Amniotic stem cell (primary cell): ENCODE measurements around the gene DIS3L2.
"Not testable (repeated sequence)": the region's sequence is repeated elsewhere in the genome, so short reads cannot be mapped to it uniquely, and the experiment has no call there.

ENCODE experiments used
- DNase-seq: peaks from one replicate; lab custom pipeline; 2025; lab: John Stamatoyannopoulos, UW

DIS3L2 gene

DNA sequence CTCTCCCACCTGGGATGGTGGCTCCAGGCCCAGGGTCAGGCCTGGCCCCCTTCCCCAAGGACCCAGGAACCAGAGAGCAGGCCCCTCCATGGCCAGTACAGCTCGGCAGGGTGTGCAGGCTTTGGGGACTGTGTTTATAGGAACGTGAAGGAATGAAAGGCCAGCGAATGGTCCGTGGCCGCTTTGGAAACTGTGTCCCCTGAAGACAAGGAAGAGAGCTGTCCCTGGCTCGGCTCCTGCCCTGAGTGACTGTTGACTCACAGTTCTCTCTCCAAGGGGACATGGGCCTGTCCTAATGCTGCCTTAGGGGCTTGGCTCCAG, 373.3 kb downstream of the DIS3L2 start:
- not testable (repeated sequence) for DNase-seq

GRCh38 chr2:232335206-232335858, 373.8 kb downstream of the DIS3L2 start:
- not testable (repeated sequence) for DNase-seq

DNA sequence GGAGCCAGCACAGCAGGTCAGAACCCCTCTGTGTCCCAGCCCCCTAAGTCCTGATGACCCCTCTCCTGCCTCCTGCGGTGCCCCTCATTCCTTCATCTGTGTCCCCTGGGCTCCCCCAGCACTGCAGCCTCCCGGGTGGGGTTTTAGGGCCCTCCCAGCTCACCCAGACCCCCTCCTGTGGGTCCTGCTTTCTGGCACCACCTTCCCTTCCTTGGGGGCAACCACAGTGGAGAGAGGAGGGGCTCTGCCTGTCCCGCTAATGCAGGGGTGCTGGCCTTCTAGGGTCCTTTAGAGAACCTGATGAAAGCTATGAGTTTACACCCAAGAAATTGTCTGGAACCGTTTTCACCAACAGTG, 374.3 kb downstream of the DIS3L2 start:
- DNase-seq = no peak

- no peak for DNase-seq
These were observed 374.8 kb downstream of the DIS3L2 start for GRCh38 chr2:232336241-232336736.

GRCh38 chr2:232336981-232337720, 375.6 kb downstream of the DIS3L2 start:
- no peak for DNase-seq

DNA sequence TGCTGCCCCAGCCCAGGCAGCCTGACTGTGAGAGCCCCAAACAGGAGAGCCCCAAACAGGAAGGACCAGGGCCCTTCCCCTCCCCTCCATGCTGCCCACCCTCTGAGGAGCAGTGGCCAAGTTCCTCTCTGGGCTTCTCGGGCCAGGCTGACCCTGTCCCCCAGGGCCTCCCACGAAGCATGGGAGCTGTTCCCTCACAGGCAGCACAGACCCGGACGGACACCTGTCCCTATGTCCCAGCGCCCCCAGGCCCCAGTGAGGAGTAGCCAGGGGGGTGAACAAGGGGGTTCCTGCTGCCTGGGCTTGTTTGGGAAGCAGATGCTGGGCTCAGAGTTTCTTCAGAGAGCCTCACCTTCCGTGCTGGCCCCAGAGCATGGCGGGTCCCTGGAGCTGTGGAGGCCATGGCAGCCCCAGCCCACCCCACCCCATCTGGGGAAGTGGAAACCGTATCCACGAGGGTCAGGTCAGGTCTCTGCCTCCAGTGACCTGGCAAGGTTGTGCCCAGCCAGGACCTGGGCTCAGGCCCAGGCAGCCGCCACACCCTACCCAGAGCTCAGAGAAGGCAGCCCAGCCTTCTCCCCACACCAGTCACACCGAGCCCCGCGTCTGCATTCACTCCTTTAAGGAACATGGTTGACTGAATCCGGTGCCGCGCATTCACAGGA, 376.7 kb downstream of the DIS3L2 start:
- DNase-seq = not testable (repeated sequence)

- no peak for DNase-seq
These were observed 377.2 kb downstream of the DIS3L2 start for GRCh38 chr2:232338759-232339106.

GRCh38 chr2:232339121-232340081, 377.9 kb downstream of the DIS3L2 start:
- no peak for DNase-seq

DNA sequence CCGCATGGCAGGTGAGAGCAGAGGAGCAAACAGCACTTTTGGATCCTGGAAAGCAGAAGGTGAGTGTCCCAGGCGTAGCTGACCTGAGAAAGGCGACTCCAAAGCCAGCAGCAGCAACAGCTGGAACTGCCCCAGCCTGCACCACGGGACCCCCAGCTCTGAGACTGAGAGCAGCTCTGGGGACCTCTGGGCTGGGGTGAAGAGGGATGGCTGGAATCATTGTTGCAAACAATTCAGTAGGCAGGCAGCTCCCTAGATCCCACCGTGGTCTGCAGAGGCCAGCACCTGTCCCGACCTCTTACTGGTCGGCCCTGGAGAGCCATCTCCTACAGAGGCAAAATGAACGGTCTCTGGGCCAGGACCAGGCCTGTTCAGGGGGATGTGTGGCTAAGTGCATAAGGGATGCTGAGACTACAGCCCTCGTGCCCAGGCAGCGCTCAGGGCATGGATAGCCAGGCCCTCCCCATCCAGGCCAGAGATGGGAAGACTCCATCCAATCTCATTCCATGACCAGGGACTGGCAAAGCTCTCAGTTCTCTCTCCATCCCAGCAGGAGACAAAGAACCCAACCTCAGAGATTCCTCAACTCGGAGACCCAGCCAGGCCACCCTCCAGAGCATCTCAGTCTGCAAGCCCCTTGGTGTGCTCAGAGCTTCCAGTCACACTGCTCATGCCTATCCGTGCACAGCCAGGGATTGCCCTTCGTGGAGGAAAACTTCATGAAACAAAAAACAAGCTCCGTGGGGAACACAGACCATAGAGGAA, 378.8 kb downstream of the DIS3L2 start:
- no peak for DNase-seq

DNA sequence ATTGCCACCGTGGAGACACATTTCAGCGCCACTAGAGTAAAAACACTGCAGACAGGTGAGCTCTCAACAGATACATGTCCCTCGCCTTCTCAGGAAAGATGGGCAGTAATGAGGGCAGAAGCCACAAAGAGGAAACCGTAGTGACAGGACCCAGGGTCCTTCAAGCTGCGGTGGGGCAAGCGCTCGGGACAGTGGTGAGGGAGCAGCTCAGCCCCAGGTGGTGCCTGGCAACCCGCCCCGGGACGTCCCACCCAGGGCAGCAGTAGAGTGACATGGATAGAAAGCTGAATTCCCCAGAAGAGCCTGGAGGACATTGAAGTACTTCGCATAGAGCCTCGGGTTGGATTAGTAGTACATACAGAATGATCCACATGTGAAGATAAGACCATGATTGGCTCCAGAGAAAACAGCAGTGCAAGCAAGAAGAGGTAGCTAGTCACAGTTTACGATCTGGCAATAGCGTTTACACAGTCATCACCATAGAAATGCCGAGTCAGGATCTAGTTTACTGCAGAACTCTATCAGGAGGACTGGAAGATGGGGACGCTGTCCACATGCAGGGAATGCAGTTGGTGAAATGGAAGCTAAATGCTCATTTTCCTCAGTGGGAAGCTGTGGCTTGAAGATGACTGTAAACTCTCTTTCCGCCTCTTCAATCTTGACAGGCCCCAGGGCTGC, 379.7 kb downstream of the DIS3L2 start:
- DNase-seq = no peak

DNA sequence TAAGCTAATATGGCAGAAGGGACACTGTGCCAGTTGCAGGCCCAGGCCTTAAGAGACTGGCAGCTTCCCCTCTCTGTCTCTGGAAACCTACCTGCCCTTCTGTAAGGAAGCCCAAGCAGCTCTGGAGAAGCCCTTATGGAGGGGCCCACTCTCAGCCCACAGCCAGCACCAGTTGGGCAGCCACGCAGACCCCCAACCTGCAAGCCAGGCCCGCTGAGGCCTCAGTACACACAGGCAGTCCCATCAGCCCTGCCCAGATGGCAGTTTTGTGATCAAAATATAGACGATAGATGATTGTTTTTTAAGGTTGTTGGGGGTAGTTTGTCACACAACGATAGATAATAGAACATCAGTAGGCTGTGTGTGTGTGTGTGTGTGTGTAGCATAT, 380.2 kb downstream of the DIS3L2 start:
- no peak for DNase-seq

DNA sequence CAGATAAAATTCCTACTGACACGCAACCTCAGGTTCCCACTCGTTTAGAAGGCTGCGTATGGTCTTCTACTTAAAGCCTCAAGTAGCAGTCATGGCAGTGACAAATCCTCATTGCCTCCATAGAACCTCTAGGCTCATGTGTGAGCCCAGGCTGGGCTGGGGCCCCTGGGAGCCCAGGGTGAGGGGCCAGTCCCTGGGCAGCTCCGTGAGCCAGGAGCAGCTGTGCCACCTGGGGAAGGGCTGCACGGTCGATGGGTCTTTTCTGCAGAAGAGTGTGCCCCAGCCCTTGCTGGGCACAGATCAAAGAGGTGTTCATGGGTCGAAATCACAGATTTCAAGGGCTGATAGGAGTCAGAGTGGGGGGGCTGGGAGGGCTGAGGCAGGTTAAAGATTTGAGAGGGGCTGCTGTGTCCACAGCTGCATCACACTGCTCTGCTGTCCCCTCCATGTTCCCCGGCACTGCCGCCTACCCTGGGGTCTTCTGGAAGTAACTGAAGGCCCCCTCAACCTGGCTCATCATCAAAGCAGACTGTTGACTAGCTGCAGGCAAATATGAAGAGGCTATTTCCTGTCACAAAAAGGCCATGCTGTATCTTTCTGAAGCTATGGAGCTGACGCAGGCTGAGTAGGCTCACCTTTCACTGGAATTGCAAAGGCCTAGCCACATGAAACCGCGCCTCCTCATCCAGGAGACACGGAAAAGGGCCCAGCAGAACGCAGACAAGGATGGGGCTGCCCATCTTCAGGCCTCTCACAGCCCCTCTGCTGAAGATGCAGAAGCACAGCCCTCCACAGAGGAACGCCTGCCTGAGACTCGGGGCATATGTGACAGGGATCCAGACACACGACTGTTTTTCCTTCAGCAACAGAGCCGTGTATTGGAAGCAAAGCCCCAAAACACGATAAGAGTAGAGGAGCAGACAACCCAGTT, 381.4 kb downstream of the DIS3L2 start:
- DNase-seq = no peak

DNA sequence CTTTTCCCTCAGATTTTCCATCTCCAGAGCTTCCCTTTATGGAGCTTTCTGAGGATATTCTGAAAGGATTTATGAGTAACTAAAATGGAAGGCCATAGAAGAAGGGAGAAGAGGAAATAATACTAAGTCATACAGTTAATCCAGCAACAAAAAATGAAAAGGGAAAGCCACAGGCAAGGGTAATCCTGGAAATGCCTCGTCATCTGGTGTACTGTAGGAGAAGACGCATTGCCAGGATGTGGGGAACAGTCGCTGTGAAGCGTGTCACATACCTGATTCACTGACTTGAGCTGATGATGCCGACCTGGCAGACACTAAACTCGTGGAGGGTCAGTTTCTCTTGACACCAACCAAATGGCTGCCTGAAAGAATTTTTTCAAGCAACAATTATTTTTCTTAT, 382.3 kb downstream of the DIS3L2 start:
- DNase-seq = no peak

GRCh38 chr2:232345251-232345650, 383.7 kb downstream of the DIS3L2 start:
- DNase-seq = no peak

- no peak for DNase-seq
These were observed 385.9 kb downstream of the DIS3L2 start for GRCh38 chr2:232347369-232347768.

DNA sequence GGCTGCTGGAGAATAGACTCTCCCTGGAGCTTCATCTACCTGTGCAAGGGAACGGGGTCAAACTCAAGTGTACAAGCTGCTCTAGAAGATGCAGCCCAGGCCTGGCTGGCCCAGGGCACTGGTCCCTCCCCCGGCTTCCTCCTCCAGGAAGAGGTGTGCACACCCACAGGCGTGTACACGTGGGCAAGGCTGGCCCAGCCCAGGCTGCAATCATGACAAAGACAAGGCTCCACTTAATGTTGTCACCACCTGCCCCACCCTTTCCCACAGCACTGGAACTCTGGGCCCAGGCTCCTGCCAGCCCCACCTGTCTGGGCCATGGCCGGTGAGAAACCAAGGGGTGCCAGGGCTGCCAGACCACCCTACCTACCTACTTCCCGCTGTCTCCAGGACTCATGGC, 387.4 kb downstream of the DIS3L2 start:
- no peak for DNase-seq

- no peak for DNase-seq
These were observed 388.0 kb downstream of the DIS3L2 start for GRCh38 chr2:232349546-232349945.

DNA sequence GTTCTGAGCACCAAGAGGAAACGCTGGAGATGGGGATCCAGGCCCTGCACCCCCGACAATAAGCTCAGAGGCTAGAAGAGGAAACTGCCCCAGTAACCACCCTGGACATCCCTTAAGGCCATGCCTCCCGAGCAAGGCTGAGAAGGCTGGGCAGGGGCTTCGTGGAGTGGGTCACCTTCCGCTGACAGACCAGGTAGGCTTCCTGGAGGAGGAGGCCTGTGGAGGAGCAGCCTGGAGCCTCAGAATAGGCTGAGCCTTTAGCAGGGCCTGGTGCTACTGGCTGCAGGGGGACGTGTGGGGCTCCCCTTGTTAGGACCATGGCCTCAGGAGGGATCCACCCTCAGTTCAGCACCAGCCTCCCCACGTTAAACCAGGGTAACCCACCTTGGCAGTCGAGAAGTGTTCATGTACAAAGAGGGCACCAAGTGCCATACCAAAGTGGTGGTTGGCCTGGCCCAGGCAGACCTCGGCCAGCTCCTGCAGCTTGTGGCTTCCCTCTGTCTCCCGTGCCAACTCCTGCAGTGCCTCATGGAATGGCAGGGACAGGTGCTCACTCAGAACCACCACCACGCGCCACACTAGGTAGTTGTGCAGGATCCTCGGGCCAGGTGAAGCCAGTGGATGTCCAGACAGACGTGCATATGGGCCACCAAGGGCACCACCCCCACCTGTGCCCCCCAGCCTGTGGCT, 388.6 kb downstream of the DIS3L2 start:
- DNase-seq = no peak
